Fibroblast of skin of back (primary cell): ENCODE data around the gene SWAP70.

ENCODE experiments used
- DNase-seq: peaks from one replicate; pipeline ENCODE4 v3.0.0-alpha.2; 2013

The SWAP70 gene

DNA sequence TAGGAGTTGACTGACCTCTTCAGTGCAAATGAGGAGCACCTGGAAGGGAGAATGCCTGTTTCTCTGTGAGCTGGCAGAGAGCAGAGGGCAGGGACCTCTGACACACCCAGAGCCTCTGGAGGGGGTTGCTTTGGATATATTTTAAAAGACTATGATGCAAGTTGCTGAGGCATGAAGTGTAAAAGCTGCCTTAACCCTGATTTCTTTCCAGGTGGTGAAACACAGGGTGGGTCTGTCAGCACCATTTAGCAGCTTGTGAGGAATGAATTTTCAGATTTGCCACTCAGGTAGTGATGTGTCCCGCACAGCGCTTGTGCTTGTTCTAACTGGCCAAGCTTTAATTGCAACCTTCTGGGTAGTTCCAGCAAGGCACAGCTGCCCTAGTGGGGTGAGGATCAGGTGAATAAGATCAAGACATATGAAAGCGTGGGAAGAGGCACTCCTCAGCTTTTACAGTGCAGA lies 90.2 kb downstream of the SWAP70 start:
- no peak for DNase-seq

DNA sequence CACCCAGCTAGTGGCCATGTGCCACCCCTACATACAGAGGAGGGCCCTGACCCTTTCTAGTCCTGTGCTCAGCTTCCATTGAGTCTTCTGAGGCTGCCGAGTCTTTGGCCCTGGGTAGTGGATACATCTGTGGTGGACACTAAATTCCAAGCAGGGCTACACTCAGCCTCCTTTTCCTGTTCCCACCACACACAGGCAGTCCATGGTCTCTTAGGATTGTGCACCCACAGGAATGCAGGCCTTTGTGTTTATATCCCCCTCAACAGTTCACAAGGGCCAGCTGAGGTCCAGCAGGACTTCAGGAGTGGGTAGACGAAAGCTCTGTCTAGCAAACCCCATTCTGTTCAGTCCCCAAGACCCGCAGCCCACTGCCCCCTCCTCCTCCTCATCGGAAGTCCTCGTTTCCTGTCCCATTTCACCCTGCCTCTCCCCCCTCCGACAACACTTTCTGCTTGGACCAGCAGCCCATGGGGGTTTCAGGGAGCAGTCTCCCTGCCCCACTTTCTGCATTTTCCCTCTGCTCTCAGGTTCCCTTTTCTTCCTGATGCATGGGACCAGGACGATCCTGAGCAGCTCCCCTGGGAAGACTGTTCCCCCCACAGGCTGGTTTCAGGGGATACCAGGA lies 91.8 kb downstream of the SWAP70 start:
- peak; percentile 94 for DNase-seq

DNA sequence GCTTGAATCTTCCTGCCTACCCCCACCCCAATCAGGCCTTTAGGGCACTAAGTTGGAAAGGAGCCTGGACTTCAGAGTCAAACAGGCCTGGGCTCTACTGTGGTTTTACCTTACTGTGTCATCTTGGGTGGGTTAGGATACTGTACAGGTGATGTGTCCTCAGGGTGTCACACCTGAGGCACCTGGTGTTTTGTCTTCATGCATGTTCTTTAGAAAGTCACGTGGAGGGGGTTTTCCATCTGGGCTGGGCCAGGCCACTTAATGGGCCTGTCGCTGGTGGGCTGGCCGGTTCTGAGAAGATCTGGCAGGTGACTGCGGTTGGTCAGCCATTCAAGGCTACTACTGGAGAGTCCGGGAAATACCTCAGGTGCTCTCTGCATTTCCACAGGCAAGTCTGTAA lies 92.6 kb downstream of the SWAP70 start:
- no peak for DNase-seq

DNA sequence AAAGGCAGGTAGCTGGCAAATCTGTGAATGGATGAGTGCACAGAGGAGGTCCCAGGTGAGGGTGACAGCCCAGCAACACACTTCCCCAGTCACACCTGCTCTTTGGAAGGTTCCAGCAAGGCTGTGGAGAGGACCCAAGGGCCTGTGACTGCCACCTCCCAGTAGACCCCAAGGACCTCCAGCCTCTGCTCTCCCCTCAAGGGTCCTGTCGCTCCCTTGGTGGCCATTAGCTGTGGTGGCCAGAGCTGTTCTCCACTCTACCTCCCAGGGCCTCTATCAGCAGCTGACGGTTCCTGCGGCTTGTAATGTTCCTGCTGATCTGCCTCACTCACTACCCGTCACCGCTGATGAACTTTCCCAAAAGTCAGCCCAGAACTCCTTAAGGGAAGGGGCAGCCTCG lies 93.0 kb downstream of the SWAP70 start:
- DNase-seq, result no peak

DNA sequence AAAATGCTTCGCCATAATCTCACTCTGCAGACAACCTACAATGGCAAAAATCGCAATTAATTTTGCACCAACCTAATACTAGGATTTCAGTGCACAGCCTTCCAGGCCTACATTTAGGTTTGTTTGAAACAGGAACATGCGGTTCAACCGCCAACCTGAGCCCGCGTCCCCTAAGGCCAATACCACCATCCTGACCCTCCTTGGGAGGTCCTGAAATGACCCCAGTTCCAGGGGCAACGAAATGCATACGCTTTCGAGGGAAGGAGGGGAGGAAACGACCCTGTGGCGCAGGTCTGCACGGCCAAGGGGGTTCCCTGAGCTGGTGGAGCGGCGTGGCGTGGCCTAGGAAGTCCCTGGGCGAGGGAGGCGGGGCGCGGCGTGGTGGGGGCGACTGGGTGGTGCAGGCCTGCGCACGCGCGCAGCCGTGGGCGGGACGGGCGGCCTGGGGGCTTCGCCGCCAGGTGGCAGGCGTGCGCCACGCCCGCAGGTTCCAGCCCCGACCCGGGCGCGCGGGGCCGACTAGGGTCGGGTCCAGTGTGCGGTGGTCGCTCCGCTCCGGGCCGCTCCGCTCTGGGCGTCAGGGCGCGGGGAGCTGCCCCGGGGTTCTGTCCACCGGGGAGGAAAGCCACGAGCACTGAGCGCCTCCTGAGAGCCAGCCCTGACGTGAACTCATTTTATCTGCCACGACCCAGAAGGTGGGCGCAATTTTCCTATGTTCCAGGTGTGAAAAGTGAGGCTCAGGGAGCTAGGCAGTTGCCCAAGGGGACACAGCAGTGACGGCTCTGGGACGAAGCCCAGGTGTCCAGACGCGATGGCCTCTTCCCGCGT lies 94.1 kb downstream of the SWAP70 start:
- peak; percentile 72 for DNase-seq

DNA sequence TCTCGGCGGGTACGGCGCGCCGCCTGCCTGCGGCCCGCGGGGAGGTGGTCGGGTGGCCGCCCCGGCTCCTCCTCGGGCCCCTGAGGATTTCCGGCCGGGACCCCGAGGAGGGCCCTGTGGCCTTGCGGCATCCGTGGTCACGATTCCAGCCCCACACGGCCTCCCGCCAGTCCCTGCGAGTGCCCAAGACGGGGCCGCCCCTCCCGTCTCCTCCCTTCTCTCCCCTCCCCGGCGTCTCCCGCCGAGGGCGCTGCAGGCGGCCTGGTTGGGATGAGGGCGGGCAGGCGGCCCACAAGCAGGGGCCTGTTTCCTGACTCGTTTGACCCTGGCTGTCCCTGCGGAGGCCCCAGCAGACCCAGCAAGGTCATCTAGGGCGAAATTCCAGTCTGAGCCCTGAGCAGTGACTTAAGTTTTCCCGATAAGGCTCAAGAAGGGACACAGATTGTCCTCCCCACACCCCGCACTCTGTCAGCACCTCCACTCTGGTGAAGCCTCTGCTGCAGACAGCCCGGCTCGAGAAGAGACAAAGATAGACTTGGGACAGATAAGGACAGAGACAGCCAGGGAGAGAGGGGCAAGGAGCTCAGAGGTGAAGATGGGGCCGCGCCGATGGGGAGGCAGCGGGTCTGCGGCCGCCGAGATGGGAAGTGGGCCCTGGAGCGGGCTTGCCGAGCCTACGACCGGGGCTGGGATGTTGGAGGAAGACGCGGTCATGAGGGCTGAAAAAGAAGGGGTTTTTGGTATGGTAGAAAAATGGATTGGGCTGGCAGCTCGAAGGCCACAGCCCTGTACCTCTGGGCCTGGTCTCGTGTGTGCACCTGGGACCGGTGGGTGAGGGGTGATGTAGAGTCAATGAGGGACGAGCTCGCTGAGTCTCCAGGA lies 95.0 kb downstream of the SWAP70 start:
- peak; percentile 91 for DNase-seq

DNA sequence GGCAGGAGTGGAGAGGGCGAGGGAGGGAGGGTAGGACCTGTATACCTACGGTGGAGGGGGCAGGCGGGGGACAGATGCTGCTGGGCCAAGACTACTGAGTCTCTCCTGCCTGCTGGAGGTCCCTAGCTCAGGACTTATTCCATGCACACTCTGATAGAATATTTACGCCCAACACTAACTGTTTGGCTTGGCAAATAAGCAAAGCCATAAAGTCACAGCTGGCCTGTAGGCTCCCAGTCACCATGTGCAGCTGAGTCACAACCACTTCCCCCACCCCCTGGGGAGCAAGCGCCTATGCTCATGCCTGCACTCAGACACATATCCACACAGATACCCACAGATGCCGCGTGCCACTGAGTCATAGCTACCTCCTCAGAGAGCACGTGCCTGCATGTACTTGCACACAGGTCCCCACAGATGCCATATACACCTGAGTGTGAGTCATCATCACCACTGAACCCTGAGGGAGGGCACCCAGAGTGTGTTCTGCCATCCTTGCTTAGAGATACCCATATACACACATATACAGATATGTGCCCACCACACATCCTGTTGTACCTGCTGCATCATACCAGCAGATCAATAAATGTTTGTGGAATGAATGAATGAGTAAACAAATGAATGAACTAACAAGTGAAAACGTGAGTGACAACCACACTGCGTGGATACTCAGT lies 95.8 kb downstream of the SWAP70 start:
- peak; percentile 100 for DNase-seq

DNA sequence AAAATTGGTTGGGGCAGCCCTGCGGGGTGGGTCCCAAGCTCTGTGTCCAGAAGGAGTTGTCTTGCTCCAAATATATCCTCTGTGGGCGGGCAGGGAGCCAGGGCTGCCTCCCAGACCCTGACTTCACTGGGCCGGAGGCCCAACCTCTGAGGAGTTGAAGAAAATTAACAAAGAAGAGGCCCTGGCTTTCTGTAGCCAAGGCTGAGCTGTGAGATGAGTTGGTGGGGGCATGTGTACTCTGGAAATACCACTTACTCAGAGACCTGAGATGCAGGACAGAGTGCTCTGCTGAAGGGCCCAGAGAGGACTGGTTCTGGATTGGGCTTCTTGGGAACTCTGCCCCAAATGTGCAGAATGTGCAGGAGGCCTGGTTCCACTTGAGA lies 96.3 kb downstream of the SWAP70 start:
- peak; percentile 90 for DNase-seq

DNA sequence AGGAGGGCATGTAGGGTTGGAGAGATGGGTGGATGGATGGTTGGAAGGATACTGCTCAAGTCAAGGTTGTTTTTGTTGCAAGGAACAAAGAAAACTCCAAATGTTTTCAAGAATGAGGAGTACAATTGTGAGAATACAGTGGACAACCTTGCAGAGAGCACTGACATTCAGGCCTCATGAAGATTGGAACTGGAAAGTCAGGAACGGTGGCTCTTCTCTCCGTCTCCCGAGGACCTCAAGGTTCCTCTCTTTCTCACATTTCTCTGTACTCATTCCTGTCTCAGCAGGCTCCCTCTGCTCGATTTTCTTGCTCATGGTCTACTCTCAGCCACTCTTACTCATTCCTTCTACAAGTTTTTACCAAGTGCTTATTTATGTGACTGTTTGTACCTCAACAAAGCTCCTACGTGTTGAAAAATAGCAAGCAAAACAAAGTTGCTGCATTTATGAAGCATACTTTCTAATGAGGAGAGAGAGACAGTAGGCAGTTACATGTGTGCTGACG lies 97.6 kb downstream of the SWAP70 start:
- DNase-seq, result peak; percentile 31

DNA sequence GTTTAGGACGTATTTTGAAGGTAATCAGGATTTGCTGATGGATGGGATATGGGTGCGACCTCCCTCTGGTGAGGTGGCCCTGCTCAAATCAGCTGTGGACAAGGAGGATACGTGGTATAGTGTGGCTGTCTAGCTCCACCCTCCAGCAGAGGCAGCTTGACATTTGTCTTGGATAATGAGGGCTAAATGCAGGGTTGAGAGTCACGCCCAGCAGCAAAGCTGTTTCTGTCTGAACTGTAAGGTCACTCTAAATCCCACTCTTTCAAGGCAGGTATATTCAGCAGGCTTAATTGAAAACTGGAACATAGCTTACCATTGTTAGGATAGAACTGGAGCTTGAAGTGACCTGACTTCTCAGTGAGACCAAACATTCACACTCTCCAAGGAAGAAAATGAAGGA lies 98.7 kb downstream of the SWAP70 start:
- no peak for DNase-seq

DNA sequence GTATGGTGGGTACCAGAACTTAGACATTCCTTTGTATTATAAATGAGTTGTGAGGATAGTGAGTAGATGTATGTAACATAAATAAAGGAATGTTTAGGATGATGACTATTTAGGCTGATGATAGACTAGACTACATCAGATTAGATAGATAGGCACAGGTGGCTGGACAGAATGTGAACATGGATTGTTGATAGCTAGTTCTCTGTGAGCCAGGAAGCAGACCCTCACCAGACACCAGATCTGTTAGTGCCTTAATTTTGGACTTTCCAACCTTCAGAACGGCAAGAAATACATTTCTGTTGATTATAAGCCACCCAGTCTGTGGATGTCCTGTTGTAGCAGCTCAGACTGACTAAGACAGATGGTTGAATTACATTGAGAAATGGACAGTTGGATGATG lies 99.4 kb downstream of the SWAP70 start:
- no peak for DNase-seq

DNA sequence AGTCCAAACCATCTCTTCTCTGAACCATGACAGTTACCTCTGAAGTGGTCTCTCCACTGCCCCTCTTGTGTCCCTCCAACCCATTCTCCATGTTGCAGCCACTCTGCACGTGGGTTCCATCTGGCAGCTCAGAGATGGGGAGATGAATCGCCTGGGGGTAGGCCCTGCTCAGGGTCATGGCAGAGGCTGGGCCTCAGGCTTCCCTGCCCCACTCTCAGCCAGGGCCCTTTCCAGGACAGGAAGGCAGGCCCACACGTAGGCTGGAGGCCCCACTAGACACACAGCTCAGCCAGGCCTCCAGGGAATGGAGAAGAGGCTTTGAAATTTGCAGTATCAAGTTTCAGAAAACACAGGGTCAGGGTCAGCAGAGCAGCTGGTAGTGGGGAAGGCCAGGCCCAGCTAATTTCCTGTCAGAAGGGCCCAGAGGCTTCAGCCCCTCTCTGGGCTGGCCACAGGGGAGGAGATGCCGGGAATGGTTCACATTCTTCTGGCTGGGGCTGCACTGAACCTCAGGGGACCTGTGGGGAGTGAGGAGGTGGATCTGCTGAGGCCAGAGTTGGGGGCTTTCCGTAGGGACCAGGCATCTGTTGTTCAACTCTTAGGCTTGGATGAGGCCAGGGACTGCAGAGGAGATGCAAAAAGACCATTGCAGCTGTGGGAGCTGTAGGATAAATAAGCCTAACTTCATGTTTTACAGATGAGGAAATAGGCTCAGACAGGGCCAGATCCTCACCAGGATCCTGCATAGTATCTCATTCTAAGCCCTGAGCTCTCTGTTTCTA lies 101.6 kb downstream of the SWAP70 start:
- DNase-seq, result peak; percentile 98

DNA sequence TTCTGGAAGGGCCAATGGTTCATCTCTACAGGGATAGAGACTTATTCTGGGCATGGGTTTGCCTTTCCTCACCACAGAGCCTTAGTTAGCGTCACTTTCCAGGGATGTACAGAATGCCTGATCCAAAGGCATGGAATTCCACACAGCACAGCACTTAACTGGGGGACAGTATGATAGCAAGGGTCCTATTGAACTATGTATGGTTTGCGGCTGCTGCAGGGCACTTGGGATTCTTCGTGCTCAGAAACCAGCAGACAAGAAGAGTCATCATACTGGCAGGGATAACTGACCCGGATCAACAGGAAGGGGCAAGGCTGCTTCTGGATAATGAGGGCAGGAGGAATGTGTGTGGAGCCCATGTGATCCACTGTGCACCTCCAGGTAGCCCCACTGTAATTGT lies 105.7 kb downstream of the SWAP70 start:
- no peak for DNase-seq

DNA sequence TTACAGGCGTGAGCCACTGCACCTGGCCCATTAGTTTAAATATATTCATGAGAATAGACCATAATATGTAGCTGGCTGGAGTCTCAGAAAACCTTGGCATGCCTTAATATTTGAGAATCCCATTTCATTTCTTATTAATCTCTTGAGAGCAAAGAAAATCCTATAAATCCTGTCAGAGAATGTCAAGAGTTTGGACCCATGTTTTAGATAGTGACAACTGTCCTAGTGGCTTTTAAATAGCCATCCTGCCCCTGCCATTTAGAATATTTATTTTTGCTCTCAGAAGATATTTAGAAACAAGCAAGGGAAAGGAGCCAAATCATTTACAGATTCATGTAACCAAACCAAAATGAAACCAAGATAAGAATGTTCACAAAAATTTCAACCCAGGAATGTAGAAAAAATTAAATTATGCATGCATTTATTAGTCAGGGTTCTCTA lies 107.2 kb downstream of the SWAP70 start:
- DNase-seq, result peak; percentile 33

DNA sequence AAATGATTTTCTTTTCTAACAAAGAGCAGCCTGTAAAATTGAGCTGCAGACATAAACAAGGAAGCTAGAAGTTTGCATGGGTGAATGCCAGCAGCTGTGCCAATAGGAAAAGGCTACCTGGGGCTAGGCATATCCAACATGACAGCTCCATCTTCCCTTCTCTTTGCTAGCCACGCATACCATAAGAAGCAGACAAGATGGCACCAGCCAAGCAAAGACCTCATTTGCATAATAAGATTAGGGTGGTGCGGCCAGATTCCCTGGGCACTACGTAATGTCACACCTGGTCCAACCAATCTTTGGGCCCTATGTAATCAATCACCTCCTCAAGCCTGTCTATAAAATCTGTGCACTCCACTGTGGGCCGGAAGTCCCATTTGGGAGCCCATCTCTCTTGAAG lies 108.3 kb downstream of the SWAP70 start:
- DNase-seq, result no peak

DNA sequence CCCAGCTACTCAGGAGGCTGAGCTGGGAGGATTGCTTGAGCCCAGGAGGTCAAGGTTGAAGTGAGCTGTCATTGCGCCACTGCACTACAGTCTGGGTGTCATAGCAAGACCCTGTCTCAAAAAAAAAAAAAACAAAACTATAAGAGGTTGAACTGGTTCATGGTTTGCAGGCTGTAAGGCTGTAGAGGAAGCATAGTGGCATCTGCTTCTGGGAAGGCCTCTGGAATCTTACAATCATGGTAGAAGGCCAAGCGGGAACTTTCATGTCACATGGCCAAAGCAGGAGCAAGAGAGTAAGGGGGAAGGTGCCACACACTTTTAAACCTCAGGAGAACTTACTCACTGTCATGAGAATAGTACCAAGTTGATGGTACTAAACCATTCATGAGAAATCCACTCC lies 109.6 kb downstream of the SWAP70 start:
- DNase-seq, result no peak

DNA sequence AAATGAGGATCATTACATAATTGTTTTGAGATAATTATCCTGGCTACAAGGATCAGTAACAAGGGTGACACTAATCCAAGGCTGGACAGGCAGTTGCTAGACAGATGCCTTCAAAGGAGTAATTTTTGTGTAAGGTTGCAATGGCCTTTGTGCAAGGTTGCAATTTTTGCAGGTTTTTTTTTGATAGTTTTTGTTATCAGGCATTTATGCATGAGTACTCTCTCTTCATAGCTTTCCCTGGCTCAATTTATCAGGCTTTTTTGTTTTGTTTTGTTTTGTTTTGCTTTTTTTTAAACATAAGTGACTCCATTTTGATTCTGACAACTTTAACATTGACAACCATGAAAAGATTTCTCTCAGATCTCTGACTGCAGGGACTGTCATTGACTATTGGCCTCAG lies 110.2 kb downstream of the SWAP70 start:
- no peak for DNase-seq

DNA sequence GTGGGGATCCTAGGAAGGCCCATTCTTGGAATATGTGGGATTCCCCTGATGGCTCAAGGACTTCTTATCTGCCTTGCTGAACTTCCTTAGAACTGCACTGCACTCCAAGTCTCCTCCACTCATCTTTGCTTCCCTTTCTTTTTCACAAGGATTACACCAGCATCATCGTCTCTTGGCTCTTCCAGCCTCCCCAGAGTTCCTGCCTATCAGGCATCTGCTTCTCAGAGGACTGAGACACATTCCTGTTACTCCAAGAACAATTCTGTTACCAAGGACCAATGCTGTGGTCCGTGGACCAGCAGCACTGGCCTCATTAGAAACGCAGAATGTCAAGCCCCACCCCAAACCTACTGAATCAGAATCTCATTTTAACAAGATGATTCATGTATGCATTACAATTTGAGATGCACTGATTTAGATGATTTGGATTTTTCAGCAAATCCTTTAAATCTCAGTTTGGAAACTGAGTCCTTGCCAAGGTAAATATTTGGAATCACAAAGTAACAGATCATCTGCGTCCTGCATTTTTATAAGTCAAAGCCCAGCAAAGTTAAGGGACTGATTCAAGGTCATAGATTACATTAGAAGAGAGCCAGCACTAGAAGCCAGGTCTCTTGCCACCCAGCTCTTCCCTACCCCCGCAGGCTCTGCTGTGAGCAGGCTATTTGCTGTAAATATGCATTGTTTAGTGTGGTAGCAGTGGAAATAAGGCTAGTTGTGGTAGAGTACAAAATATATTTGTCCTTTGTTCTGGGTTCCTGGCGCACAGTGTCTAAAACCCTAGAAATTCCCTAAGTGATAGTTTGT lies 110.9 kb downstream of the SWAP70 start:
- peak; percentile 97 for DNase-seq

DNA sequence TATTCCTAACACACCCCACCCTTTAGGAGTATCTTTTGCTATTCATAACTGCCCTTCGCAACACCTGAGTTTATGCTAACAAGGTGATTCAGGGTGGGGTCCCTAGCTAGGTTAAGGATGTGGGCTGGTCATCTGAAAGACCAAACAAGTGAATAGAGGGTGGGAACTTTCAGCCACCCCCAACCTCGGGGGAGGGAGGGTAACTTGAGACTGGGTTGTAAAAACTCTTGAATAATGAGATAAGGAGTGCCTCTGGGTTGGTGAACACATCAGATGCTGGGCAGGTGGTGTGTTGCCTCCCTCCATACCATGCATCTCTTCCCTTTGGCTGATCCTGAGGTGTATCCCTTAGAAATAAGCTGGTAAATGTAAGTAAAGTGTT lies 111.5 kb downstream of the SWAP70 start:
- DNase-seq, result no peak

DNA sequence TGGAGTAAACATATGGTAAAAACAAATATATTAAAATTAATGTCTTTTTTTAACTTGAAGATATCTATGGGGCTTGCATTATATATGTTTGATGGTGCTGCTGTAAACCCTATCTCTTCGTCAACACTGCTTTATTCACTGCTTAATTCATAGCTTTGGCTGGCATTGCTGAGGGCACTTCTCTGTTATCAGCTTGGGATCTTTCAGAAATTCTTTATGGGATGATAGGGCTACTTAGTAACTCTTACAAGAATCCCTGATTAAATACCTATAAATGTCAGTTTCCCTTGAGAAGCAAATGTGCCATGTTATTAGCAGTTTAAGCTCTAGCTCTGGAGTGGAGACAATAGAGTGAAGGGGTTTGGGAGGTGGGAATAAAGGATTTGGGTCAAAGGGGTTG lies 112.3 kb downstream of the SWAP70 start:
- DNase-seq, result no peak

DNA sequence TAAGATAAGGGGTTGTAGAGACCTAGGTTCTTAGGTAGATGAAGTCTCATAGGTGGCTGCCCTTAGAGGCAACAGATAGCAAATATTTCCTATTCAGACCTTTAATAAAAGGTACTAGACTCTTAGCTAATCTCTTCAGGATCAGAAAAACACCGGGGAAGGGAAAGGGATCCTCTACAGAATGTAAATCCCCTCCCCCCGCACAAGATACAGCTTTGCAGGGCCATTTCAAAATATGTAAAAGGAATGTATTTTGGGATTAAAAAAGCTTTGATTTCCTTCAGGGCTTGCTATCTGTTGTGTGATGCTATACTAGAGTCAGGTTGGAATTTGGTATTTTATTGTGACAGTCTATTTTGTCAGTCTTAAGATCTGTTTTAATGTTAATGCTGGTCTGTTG lies 113.2 kb downstream of the SWAP70 start:
- DNase-seq, result no peak
